K562 (cell line): ENCODE data around the gene APC. TPM values are rescaled to one million over a fixed set of nuclear protein-coding genes. Genes with fewer than 3 reads are reported as not detected.

Source experiments
- ATAC-seq: fragments of 200-7000 bp; cut with Tn5 transposase; 3 replicates; pipeline ENCODE4 v1.9.1; 2020; ENCODE audit warnings: moderate library complexity
- BruUV-seq: library from RNA; stranded (reverse); fragments of 400-500 nt; replicated peaks from 2 replicates; lab custom pipeline; 2021; lab: Mats Ljungman, UMichigan
- CTCF ChIA-PET: fragments of 300-600 bp; formaldehyde crosslinking; extraction: SDS; loops from one replicate; lab custom pipeline; 2021; ENCODE audit warnings: low intra/inter-chr PET ratio; lab: Yijun Ruan, JAX
- POLR2A ChIA-PET: fragments of 300-600, 350-650 bp; sonication (Branson Sonifier 250); formaldehyde crosslinking; extraction: SDS; loops from one replicate; lab custom pipeline; 2021; ENCODE audit warnings: antibody characterized with exemption, inconsistent platforms; lab: Yijun Ruan, JAX
- DNase-seq, 4 experiments: peaks; one replicate each; pipeline versions ENCODE4 v3.0.0 to v3.0.0-alpha.2; 2011 to 2018; ENCODE audit warnings: low spot score in 3 of 4, mixed read lengths in 3 of 4; ENCODE audit errors: extremely low read depth in 1 of 4
- FAIRE-seq: peaks from 2 replicates; lab custom pipeline; 2011; peaks lifted over from hg19 to GRCh38; lab: Jason Lieb, UNC
- H2AFZ ChIP-seq: 2 replicates; pipeline ENCODE4 v1.6.0; 2011; ENCODE audit warnings: low read depth, low read length, control low read depth, inconsistent platforms
- H3K27ac ChIP-seq: fragments of 200-600 bp; 3 replicates; pipeline ENCODE4 v1.8.0; 2011; ENCODE audit warnings: low read depth, mild to moderate bottlenecking, control low read depth, inconsistent platforms, low read length, moderate library complexity, mixed read lengths; ENCODE audit errors: extremely low read depth
- H3K27me3 ChIP-seq, 2 experiments: fragments of 300-600 bp in 1 of 2; 2 replicates in 1 of 2; 3 replicates in 1 of 2; pipeline versions ENCODE4 v1.6.0 to v1.8.0; 2011; ENCODE audit warnings: inconsistent platforms in 2 of 2, low read length in 2 of 2, mild to moderate bottlenecking in 1 of 2, mixed read lengths in 1 of 2, moderate library complexity in 1 of 2; ENCODE audit not compliant: control insufficient read depth in 2 of 2, insufficient read depth in 2 of 2
- H3K36me3 ChIP-seq: fragments of 300-600 bp; 3 replicates; pipeline ENCODE4 v1.8.0; 2011; ENCODE audit warnings: mild to moderate bottlenecking, low read length, inconsistent platforms; ENCODE audit not compliant: control insufficient read depth, insufficient read depth
- H3K4me1 ChIP-seq, 2 experiments: fragments of 200-600 bp in 1 of 2; replicated peaks in 1 of 2; 2 replicates in 1 of 2; 3 replicates in 1 of 2; pipeline versions ENCODE4 v1.5.1 to v1.8.0; 2011; ENCODE audit warnings: inconsistent platforms in 2 of 2, low read length in 2 of 2, mild to moderate bottlenecking in 1 of 2, mixed read lengths in 1 of 2, moderate library complexity in 1 of 2; ENCODE audit not compliant: control insufficient read depth in 2 of 2, insufficient read depth in 2 of 2
- H3K4me2 ChIP-seq: 2 replicates; pipeline ENCODE4 v1.6.1; 2011; ENCODE audit warnings: low read length, control low read depth, inconsistent platforms, mixed read lengths; ENCODE audit not compliant: insufficient read depth
- H3K4me3 ChIP-seq: fragments of 200-600 bp; sonication (generic), shearing (Covaris generic); 2 replicates; pipeline ENCODE4 v1.5.1; 2016; ENCODE audit warnings: control low read depth, inconsistent platforms
- H3K79me2 ChIP-seq: fragments of 200-600 bp; 3 replicates; pipeline ENCODE4 v1.8.0; 2011; ENCODE audit warnings: low read length, inconsistent platforms; ENCODE audit not compliant: control insufficient read depth, insufficient read depth
- H3K9ac ChIP-seq, 2 experiments: 2 replicates each; pipeline versions ENCODE4 v1.6.0 to v1.6.1; 2011; ENCODE audit warnings: low read depth in 2 of 2, low read length in 2 of 2, control low read depth in 1 of 2, inconsistent platforms in 1 of 2, mild to moderate bottlenecking in 1 of 2, mixed read lengths in 1 of 2; ENCODE audit not compliant: insufficient read depth in 1 of 2
- H3K9me1 ChIP-seq: one replicate; pipeline ENCODE4 v1.6.0; 2011; ENCODE audit warnings: inconsistent platforms, mild to moderate bottlenecking, low read length, moderate library complexity; ENCODE audit not compliant: control insufficient read depth, insufficient read depth
- H3K9me3 ChIP-seq: replicated peaks from 2 replicates; pipeline ENCODE4 v1.5.1; 2011; ENCODE audit warnings: low read depth, low read length, inconsistent platforms; ENCODE audit not compliant: control insufficient read depth, insufficient read depth
- H4K20me1 ChIP-seq: replicated peaks from 2 replicates; pipeline ENCODE4 v1.6.1; 2011; ENCODE audit warnings: low read length, inconsistent platforms, mixed read lengths; ENCODE audit not compliant: control insufficient read depth, insufficient read depth
- CREB1 ChIP-seq, 2 experiments: sonication (generic) in 1 of 2; formaldehyde crosslinking in 1 of 2; IDR thresholded peaks; 2 replicates each; pipeline versions ENCODE4 v1.6.1 to v1.8.0; 2012 to 2022; ENCODE audit warnings: inconsistent platforms in 1 of 2, mild to moderate bottlenecking in 1 of 2, missing genetic modification reagents in 1 of 2, moderate library complexity in 1 of 2
- CXXC5 ChIP-seq: fragments of 250-450 bp; sonication (Bioruptor Pico); IDR thresholded peaks from 2 replicates; pipeline ENCODE4 v1.8.0; 2022; ENCODE audit warnings: inconsistent platforms, mild to moderate bottlenecking, moderate library complexity
- FOSL1 ChIP-seq: fragments of 200-800 bp; sonication (Bioruptor generic); conservative IDR thresholded peaks from 2 replicates; pipeline ENCODE4 v1.6.1; 2016; ENCODE audit warnings: missing genetic modification characterization, missing compliant biosample characterization
- HDAC3 ChIP-seq: fragments of 450-650 bp; IDR thresholded peaks from 2 replicates; pipeline ENCODE4 v1.6.1; 2018; ENCODE audit warnings: borderline replicate concordance, mild to moderate bottlenecking, moderate library complexity; ENCODE audit not compliant: partially characterized antibody
- MAFK ChIP-seq: IDR thresholded peaks from 2 replicates; pipeline ENCODE4 v1.6.1; 2011; ENCODE audit warnings: low read length, improper control_type of control experiment
- WGBS: fragments of 100-300 bp; shearing (Covaris generic); methylation state at CpG from one replicate; pipeline ENCODE4 v1.1.6; 2016; ENCODE audit warnings: low coverage, mixed read lengths; ENCODE audit not compliant: insufficient coverage; ENCODE audit errors: missing lambda C conversion rate; 5-methylcytosine and 5-hydroxymethylcytosine counted together
- in situ Hi-C: fragments of 300-500 bp; cut with MboI; formaldehyde crosslinking; loops from 4 replicates; pipeline ENCODE4 v1.15.0; 2018; ENCODE audit warnings: inconsistent platforms, mixed read lengths
- intact Hi-C: fragments of 100-400 bp; cut with micrococcal nuclease; formaldehyde crosslinking; loops from 2 replicates; pipeline ENCODE4 v1.14.2; 2022
- polyA plus RNA-seq, 8 experiments: library from polyadenylated mRNA; depleted of rRNA in 4 of 8; stranded (reverse) in 5 of 8; unstranded in 3 of 8; fragments of >200 nt; fragmentation: Nextera tagmentation in 2 of 8; fragmentation: Illumina TruSeq in 1 of 8; extraction: Ambion mirVana in 2 of 8; extraction: Trizol in 1 of 8; gene quantifications; 2 replicates each; pipeline versions ENCODE4 v1.2.1 to v1.2.3, GENCODE V29; 2011 to 2014; ENCODE audit warnings: inconsistent platforms in 1 of 8, missing spikeins in 1 of 8
- total RNA-seq, 7 experiments: library from RNA; depleted of rRNA in 6 of 7; stranded (reverse); fragments of >200 nt in 6 of 7; fragmentation: Illumina TruSeq in 2 of 7; extraction: Trizol in 2 of 7; gene quantifications; 2 replicates each; pipeline versions ENCODE4 v1.2.1 to v1.2.3, GENCODE V29; 2011 to 2021; ENCODE audit warnings: low replicate concordance in 1 of 7

APC gene
- total and polyA plus RNA-seq, 9 of the 15 experiments (the other 6 are each of a cell fraction or from before 2014, with no cell fraction given): 5.7 to 29.5 (median 15.4) TPM

- TF ChIP-seq CXXC5 (CRISPR knock-in tag) (no peak), MAFK (no peak)
Measured at GRCh38 chr5:112734597-112734996, 3.1 kb upstream of the APC start (continued).

DNA sequence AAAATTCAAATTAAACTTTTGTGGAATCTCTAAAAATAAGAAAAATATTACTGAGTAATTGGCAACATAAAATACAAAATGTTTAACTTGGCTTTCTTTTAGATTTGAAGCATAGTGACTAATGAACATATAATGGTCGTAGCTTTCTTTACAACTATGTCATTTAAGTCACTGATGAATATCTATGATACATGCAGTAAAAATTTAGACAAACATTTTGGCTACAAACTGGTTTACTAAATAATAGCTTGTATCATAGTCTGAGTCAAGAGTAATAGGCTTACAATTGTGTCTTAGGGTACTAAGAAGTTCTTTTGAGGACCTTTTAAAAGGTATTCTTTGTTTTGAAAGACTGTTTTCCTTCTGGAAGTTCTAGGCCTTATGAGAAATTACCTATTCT lies 2.0 kb upstream of the APC start:
- intact Hi-C loops: no loop called here
- no peak for FAIRE-seq
- peaks cover 48% of the 10 kb centered on the region for H3K79me2 ChIP-seq
- no peaks in the 10 kb centered on the region for H3K9me3 ChIP-seq
- no peaks in the 10 kb centered on the region for H4K20me1 ChIP-seq
- H3K4me3 ChIP-seq: no peak overlapping the region
- H3K9ac ChIP-seq: peak overlapping the region in 1 of 2 experiments; percentile 19; a peak in 1 of 4 replicates
- H3K4me1 ChIP-seq: peaks cover 12 to 20% of the 10 kb centered on the region in 2 experiments
- H3K9me1 ChIP-seq: no peaks in the 10 kb centered on the region
- CTCF ChIA-PET: no interaction called here
- in situ Hi-C loops: no loop called here
- ATAC-seq: no peak
- BruUV-seq: no TSS peak
- DNase-seq: no peak
- no peaks in the 10 kb centered on the region for H3K27me3 ChIP-seq
- WGBS: 29% methylated on average over 1 of the region's 1 CpG
- H2AFZ ChIP-seq: 0 out of 2 replicates have a peak overlapping the region, but pooled peaks have one; percentile 28
- POLR2A ChIA-PET: interaction anchor here (0.9 to 2.6 kb wide), 4 partner anchors 11 to 18 kb away, joined by 3 to 9 read pairs (median 4); no protein-coding TSS in a partner anchor
- H3K36me3 ChIP-seq: no peaks in the 10 kb centered on the region
- H3K27ac ChIP-seq: peak overlapping the region; percentile 34; the same call in 2 of the 3 replicates
- TF ChIP-seq FOSL1: 0 out of 2 replicates have a peak, but pooled peaks have one; percentile 12
- no peak for TF ChIP-seq CREB1 (IDR thresholded peaks at IDR 0.05)
- TF ChIP-seq CREB1 (CRISPR knock-in tag; IDR thresholded peaks at IDR 0.05): no peak
- no peak for TF ChIP-seq HDAC3
- no peak overlapping the region for H3K4me2 ChIP-seq
